ENCODE measurements around the gene KTN1.

Gene KTN1

GRCh38 chr14:55721353-55721752 is 141.3 kb downstream of the KTN1 start:
- Histone ChIP-seq H3F3A (ENCODE audit: control insufficient read depth, insufficient read depth) (no peaks in the 10 kb centered on the region), H3K27ac (ENCODE audit: low read depth, low read length) (no peak overlapping the region), H3K4me3 (ENCODE audit: low read length) (no peak overlapping the region), H3K79me2 (ENCODE audit: control insufficient read depth, low read length) (no peaks in the 10 kb centered on the region), H3K4me1 (ENCODE audit: control insufficient read depth, low read length) (no peaks in the 10 kb centered on the region), H3K9me2 (replicated peaks; ENCODE audit: control insufficient read depth, low read length) (no peaks in the 10 kb centered on the region), H4K20me1 (ENCODE audit: control insufficient read depth, insufficient read depth, low read depth, low read length) (no peaks in the 10 kb centered on the region), H3K27me3 (ENCODE audit: control insufficient read depth, low read length) (no peaks in the 10 kb centered on the region; the same call in 1 of the 2 replicates), H3K9me3 (ENCODE audit: control insufficient read depth, insufficient read depth, low read length) (no peaks in the 10 kb centered on the region), H3K4me2 (ENCODE audit: low read length) (no peak overlapping the region), H3K36me3 (ENCODE audit: control insufficient read depth, low read length) (no peaks in the 10 kb centered on the region)
- TF ChIP-seq EZH2phosphoT487 (IDR thresholded peaks at IDR 0.05; ENCODE audit: borderline replicate concordance, low read length) (no peak), CTCF (IDR thresholded peaks at IDR 0.05; ENCODE audit: low read depth, low read length, poor library complexity, severe bottlenecking) (no peak)

DNA sequence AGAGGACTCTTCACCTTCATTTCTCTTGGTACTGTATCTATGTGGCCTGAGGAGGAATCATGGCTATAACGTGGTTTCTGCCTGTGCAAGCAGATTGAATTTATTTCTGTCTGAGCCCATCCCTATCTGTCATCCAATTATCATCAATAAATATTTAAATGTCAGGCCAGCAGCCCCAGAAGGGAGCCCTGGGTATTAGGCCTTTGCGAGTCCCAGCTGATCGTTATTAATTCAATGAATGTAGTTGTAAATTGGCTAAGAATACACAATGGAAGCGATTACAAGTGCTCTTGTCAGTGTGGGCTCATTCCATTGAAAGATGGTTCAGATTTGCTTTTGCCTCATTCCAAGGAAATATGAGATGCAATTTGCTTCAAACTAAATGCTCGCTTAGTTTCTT is 142.0 kb downstream of the KTN1 start:
- H3K27me3 ChIP-seq (ENCODE audit: control insufficient read depth, low read length), result no peaks in the 10 kb centered on the region; the same call in 1 of the 2 replicates
- no peak for TF ChIP-seq EZH2phosphoT487 (IDR thresholded peaks at IDR 0.05; ENCODE audit: borderline replicate concordance, low read length)
- no peak for TF ChIP-seq CTCF (IDR thresholded peaks at IDR 0.05; ENCODE audit: low read depth, low read length, poor library complexity, severe bottlenecking)
- no peaks in the 10 kb centered on the region for H3K9me3 ChIP-seq (ENCODE audit: control insufficient read depth, insufficient read depth, low read length)
- H3K36me3 ChIP-seq (ENCODE audit: control insufficient read depth, low read length), result no peaks in the 10 kb centered on the region
- no peaks in the 10 kb centered on the region for H3K79me2 ChIP-seq (ENCODE audit: control insufficient read depth, low read length)
- H3K4me1 ChIP-seq (ENCODE audit: control insufficient read depth, low read length), result no peaks in the 10 kb centered on the region
- H3K9me2 ChIP-seq (replicated peaks; ENCODE audit: control insufficient read depth, low read length), result no peaks in the 10 kb centered on the region
- H3K27ac ChIP-seq (ENCODE audit: low read depth, low read length), result no peak overlapping the region
- H3K4me2 ChIP-seq (ENCODE audit: low read length), result no peak overlapping the region
- no peak overlapping the region for H3K4me3 ChIP-seq (ENCODE audit: low read length)
- H3F3A ChIP-seq (ENCODE audit: control insufficient read depth, insufficient read depth), result no peaks in the 10 kb centered on the region
- H4K20me1 ChIP-seq (ENCODE audit: control insufficient read depth, insufficient read depth, low read depth, low read length), result no peaks in the 10 kb centered on the region

- no peaks in the 10 kb centered on the region for H3K4me1 ChIP-seq (ENCODE audit: control insufficient read depth, low read length)
- no peaks in the 10 kb centered on the region for H3K9me3 ChIP-seq (ENCODE audit: control insufficient read depth, insufficient read depth, low read length)
- H3K79me2 ChIP-seq (ENCODE audit: control insufficient read depth, low read length), result no peaks in the 10 kb centered on the region
- H3K27ac ChIP-seq (ENCODE audit: low read depth, low read length), result no peak overlapping the region
- H3K4me2 ChIP-seq (ENCODE audit: low read length), result no peak overlapping the region
- no peaks in the 10 kb centered on the region; the same call in 1 of the 2 replicates for H3K27me3 ChIP-seq (ENCODE audit: control insufficient read depth, low read length)
- H3K36me3 ChIP-seq (ENCODE audit: control insufficient read depth, low read length), result no peaks in the 10 kb centered on the region
- TF ChIP-seq CTCF (IDR thresholded peaks at IDR 0.05; ENCODE audit: low read depth, low read length, poor library complexity, severe bottlenecking), result no peak
- no peak for TF ChIP-seq EZH2phosphoT487 (IDR thresholded peaks at IDR 0.05; ENCODE audit: borderline replicate concordance, low read length)
- H3F3A ChIP-seq (ENCODE audit: control insufficient read depth, insufficient read depth), result no peaks in the 10 kb centered on the region
- H4K20me1 ChIP-seq (ENCODE audit: control insufficient read depth, insufficient read depth, low read depth, low read length), result no peaks in the 10 kb centered on the region
- no peak overlapping the region for H3K4me3 ChIP-seq (ENCODE audit: low read length)
- no peaks in the 10 kb centered on the region for H3K9me2 ChIP-seq (replicated peaks; ENCODE audit: control insufficient read depth, low read length)
Observed at GRCh38 chr14:55724736-55725135, 144.7 kb downstream of the KTN1 start.

Measured in DOHH2 (cell line).